ENCODE data around the gene FRMD4B. TPM values are rescaled to one million over a fixed set of nuclear protein-coding genes. Genes with fewer than 3 reads are reported as not detected.

The FRMD4B gene
- total and polyA plus RNA-seq, 12 donors: 5.5 to 165 (median 17.4) TPM

DNA sequence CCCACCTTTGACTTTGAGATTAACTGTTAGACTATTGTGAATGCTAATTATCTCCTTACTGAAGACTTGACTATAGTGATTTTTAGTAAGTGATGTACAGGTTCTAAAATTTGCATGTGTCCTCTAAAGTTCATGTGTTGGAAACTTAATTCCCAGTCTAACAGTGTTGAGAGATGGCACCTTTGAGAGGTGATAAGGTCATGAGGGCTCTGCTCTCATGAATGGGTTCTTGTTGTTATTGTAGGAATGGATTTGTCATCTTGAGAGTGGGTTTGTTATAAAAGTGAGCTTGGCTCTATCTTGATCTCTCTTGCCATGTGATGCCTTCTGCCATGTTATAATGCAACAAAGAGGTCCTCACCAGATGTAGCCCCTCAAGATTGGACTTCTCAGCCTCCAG lies 244.6 kb downstream of the FRMD4B start:
- no peaks in the 10 kb centered on the region for H3K36me3 ChIP-seq (replicated peaks in 1 of 2)
- intact Hi-C loops (cut with DNase I): no loop called here
- no peak for TF ChIP-seq POLR2A (IDR thresholded peaks at IDR 0.05)
- TF ChIP-seq, protein P1, sequence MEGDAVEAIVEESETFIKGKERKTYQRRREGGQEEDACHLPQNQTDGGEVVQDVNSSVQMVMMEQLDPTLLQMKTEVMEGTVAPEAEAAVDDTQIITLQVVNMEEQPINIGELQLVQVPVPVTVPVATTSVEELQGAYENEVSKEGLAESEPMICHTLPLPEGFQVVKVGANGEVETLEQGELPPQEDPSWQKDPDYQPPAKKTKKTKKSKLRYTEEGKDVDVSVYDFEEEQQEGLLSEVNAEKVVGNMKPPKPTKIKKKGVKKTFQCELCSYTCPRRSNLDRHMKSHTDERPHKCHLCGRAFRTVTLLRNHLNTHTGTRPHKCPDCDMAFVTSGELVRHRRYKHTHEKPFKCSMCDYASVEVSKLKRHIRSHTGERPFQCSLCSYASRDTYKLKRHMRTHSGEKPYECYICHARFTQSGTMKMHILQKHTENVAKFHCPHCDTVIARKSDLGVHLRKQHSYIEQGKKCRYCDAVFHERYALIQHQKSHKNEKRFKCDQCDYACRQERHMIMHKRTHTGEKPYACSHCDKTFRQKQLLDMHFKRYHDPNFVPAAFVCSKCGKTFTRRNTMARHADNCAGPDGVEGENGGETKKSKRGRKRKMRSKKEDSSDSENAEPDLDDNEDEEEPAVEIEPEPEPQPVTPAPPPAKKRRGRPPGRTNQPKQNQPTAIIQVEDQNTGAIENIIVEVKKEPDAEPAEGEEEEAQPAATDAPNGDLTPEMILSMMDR (IDR thresholded peaks at IDR 0.05): no peak

DNA sequence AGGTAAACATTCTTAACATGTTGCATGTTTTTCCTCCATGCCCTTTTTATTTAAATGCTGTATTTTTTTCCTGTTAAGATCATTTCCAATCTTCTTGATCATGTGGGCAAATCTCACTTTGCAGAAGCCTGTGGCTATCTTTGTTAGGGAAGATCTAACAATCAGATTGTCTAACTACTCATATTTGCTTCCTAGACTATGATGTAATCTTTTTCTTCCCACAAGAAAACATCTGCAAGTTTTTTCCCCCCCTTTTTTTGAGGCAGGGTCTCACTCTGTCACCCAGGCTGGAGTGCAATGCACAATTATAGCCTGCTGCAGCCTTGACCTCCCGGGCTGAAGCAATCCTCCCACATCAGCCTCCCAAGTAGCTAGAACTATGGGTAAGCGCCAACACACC lies 248.5 kb downstream of the FRMD4B start:
- intact Hi-C loops (cut with DNase I): no loop called here
- H3K4me1 ChIP-seq (replicated peaks in 1 of 2): no peaks in the 10 kb centered on the region
- no peaks in the 10 kb centered on the region for H3K27me3 ChIP-seq
- no peaks in the 10 kb centered on the region for H3K9me3 ChIP-seq (replicated peaks in 1 of 3)
- WGBS, 4 donors: 78 to 95% (median 87%) methylated on average over 2 of the region's 2 CpGs
- no peaks in the 10 kb centered on the region for H3K36me3 ChIP-seq (replicated peaks in 1 of 2)
- no peak overlapping the region for H3K27ac ChIP-seq
- no peak overlapping the region for H3K4me3 ChIP-seq
- DNase-seq: no peak
- TF ChIP-seq, protein P1 (IDR thresholded peaks at IDR 0.05): no peak
- no peak for TF ChIP-seq POLR2A (IDR thresholded peaks at IDR 0.05)

More for the DNA sequence above, 244.6 kb downstream of the FRMD4B start:
- DNase-seq: no peak
- Histone ChIP-seq H3K4me3 (no peak overlapping the region), H3K27me3 (peaks cover 9% of the 10 kb centered on the region), H3K9me3 (replicated peaks in 1 of 3) (no peaks in the 10 kb centered on the region), H3K27ac (no peak overlapping the region), H3K4me1 (replicated peaks in 1 of 2) (no peaks in the 10 kb centered on the region)

DNA sequence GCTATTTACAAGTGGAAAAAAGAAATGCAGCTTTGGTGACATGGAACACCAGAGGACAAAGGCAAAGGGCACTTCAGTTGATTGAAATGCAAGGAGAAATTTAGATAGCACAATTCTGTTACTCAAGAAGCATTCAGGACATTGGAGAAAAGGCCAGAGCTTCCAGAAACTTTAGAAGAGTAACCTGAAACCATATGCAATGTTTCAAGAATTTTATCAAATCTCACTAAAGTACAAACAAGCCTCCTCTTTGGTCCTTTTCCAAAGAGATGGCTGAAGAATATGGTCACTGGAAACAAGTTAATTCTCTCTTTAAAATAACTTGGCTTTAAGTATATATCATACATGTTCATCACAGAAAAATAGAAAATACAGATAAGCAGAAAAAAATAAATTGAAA lies 248.9 kb downstream of the FRMD4B start:
- H3K4me1 ChIP-seq (replicated peaks in 1 of 2): no peaks in the 10 kb centered on the region
- intact Hi-C loops (cut with DNase I): no loop called here
- DNase-seq: no peak
- TF ChIP-seq, protein P1 (IDR thresholded peaks at IDR 0.05): no peak
- TF ChIP-seq POLR2A (IDR thresholded peaks at IDR 0.05): no peak
- H3K4me3 ChIP-seq: no peak overlapping the region
- H3K36me3 ChIP-seq (replicated peaks in 1 of 2): no peaks in the 10 kb centered on the region
- H3K27me3 ChIP-seq: no peaks in the 10 kb centered on the region
- no peak overlapping the region for H3K27ac ChIP-seq
- no peaks in the 10 kb centered on the region for H3K9me3 ChIP-seq (replicated peaks in 1 of 3)

DNA sequence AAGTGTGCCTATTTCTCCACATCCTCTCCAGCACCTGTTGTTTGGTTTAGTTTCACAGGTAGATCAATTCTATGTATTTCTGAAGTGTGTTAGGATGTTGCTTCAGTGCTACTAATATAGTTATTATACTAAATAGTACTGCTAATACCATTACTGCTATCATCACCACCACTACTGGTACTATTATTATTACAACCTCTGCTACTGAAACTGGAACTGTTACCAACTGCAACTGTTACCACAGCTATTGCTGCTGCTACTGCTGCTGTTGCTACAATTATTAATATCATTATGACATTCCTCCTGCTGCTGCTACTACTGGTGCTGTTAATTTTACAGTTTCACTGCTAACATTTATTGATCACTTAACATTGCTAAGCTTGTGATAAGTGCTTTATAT lies 255.2 kb downstream of the FRMD4B start:
- no peak for DNase-seq

More for the DNA sequence above, 255.2 kb downstream of the FRMD4B start:
- Histone ChIP-seq H3K27ac (no peak overlapping the region), H3K4me3 (no peak overlapping the region), H3K36me3 (replicated peaks in 1 of 2) (no peaks in the 10 kb centered on the region), H3K4me1 (replicated peaks in 1 of 2) (no peaks in the 10 kb centered on the region), H3K9me3 (replicated peaks in 1 of 3) (no peaks in the 10 kb centered on the region), H3K27me3 (no peaks in the 10 kb centered on the region)
- no peak for TF ChIP-seq POLR2A (IDR thresholded peaks at IDR 0.05)
- TF ChIP-seq, protein P1 (IDR thresholded peaks at IDR 0.05): no peak
- intact Hi-C loops (cut with DNase I): no loop called here

Data from adrenal gland (tissue), 12 donors.